ENCODE data around the gene CCDC13.
"Not testable (repeated sequence)": the region's sequence is repeated elsewhere in the genome, so short reads cannot be mapped to it uniquely, and the experiment has no call there.

The CCDC13 gene

GRCh38 chr3:42814246-42814645, 41.2 kb upstream of the CCDC13 start:
- Histone ChIP-seq H3K27me3 (ENCODE audit: insufficient read depth, poor library complexity, severe bottlenecking) (no peaks in the 10 kb centered on the region), H3K4me3 (replicated peaks; ENCODE audit: insufficient read depth, low read length) (no peak overlapping the region), H3K27ac (replicated peaks) (no peak overlapping the region)
- TF ChIP-seq, protein P1, sequence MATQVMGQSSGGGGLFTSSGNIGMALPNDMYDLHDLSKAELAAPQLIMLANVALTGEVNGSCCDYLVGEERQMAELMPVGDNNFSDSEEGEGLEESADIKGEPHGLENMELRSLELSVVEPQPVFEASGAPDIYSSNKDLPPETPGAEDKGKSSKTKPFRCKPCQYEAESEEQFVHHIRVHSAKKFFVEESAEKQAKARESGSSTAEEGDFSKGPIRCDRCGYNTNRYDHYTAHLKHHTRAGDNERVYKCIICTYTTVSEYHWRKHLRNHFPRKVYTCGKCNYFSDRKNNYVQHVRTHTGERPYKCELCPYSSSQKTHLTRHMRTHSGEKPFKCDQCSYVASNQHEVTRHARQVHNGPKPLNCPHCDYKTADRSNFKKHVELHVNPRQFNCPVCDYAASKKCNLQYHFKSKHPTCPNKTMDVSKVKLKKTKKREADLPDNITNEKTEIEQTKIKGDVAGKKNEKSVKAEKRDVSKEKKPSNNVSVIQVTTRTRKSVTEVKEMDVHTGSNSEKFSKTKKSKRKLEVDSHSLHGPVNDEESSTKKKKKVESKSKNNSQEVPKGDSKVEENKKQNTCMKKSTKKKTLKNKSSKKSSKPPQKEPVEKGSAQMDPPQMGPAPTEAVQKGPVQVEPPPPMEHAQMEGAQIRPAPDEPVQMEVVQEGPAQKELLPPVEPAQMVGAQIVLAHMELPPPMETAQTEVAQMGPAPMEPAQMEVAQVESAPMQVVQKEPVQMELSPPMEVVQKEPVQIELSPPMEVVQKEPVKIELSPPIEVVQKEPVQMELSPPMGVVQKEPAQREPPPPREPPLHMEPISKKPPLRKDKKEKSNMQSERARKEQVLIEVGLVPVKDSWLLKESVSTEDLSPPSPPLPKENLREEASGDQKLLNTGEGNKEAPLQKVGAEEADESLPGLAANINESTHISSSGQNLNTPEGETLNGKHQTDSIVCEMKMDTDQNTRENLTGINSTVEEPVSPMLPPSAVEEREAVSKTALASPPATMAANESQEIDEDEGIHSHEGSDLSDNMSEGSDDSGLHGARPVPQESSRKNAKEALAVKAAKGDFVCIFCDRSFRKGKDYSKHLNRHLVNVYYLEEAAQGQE (IDR thresholded peaks at IDR 0.05; ENCODE audit: insufficient replicate concordance, low read depth) = no peak
- no peak for TF ChIP-seq GABPA (IDR thresholded peaks at IDR 0.05; ENCODE audit: low read depth)
- TF ChIP-seq CTCF (IDR thresholded peaks at IDR 0.05; ENCODE audit: insufficient read depth, low read length) = no peak
- no peak for TF ChIP-seq SPI1 (IDR thresholded peaks at IDR 0.05; ENCODE audit: borderline replicate concordance, low read depth)
- no peak for TF ChIP-seq POLR2AphosphoS5 (IDR thresholded peaks at IDR 0.05; ENCODE audit: low read depth)
- DNase-seq (ENCODE audit: low read depth in 1 of 2, low spot score in 1 of 2) = no peak

- DNase-seq (ENCODE audit: low read depth in 1 of 2, low spot score in 1 of 2) = peak in 1 of 2 experiments; percentile 62
- not testable (repeated sequence) for H3K27ac ChIP-seq (replicated peaks); H3K27me3 ChIP-seq (ENCODE audit: insufficient read depth, poor library complexity, severe bottlenecking); H3K4me3 ChIP-seq (replicated peaks; ENCODE audit: insufficient read depth, low read length)
- TF ChIP-seq SPI1 (IDR thresholded peaks at IDR 0.05; ENCODE audit: borderline replicate concordance, low read depth) = peak; percentile 87
Observed at GRCh38 chr3:42811118-42811883, 38.2 kb upstream of the CCDC13 start.

DNA sequence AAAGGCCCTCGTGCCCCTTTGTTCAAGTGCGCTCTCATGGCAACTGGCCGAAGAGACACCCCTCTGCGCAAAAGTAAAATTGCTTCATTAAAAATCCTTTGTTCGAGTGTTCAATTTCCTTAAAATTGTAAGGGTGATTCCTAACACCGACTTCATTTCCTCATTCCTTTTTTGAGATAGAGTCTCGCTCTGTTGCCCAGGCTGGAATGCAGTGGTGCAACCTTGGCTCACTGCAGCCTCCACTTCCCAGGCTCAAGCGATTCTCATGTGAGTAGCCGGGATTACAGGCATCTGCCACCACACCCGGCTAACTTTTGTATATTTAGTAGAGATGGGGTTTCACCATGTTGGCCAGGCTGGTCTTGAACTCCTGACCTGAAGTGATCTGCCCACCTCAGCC, 37.7 kb upstream of the CCDC13 start:
- DNase-seq (ENCODE audit: low read depth in 1 of 2, low spot score in 1 of 2); H3K4me3 ChIP-seq (replicated peaks; ENCODE audit: insufficient read depth, low read length); H3K27me3 ChIP-seq (ENCODE audit: insufficient read depth, poor library complexity, severe bottlenecking); H3K27ac ChIP-seq (replicated peaks): not testable (repeated sequence)

GRCh38 chr3:42809202-42809601, 36.1 kb upstream of the CCDC13 start, which contains the start of gene ACKR2:
Gene ACKR2, plus strand, starts transcription at chr3:42809445. Its CDS starts 55,058 bp downstream, at chr3:42864503.
- no peak for DNase-seq (ENCODE audit: low read depth in 1 of 2, low spot score in 1 of 2)
- Histone ChIP-seq H3K27ac (replicated peaks) (no peak within 1 kb of the TSS), H3K4me3 (replicated peaks; ENCODE audit: insufficient read depth, low read length) (no peak within 1 kb of the TSS), H3K27me3 (ENCODE audit: insufficient read depth, poor library complexity, severe bottlenecking) (no peaks in the 10 kb centered on the region)
- TF ChIP-seq GABPA (IDR thresholded peaks at IDR 0.05; ENCODE audit: low read depth) = no peak
- TF ChIP-seq POLR2AphosphoS5 (IDR thresholded peaks at IDR 0.05; ENCODE audit: low read depth) = no peak

DNA sequence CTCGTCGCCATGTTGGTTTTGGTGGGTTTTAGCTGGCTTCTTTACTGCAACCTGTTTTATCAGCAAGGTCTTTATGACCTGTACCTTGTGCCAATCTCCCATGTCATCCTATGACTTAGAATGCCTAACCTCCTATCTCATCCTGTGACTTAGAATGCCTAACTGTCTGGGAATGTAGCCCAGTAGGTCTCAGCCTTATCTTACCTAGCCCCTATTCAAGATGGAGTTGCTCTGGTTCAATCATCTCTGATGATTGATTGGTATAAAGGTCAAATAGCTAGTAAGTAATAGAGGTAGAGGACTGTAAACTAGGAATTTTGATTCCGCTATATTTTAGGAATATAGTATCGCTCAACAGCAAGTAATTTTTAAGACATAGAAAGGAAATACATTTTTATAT, 34.9 kb upstream of the CCDC13 start:
- Histone ChIP-seq H3K27me3 (ENCODE audit: insufficient read depth, poor library complexity, severe bottlenecking) (no peaks in the 10 kb centered on the region), H3K27ac (replicated peaks) (no peak overlapping the region), H3K4me3 (replicated peaks; ENCODE audit: insufficient read depth, low read length) (no peak overlapping the region)
- DNase-seq (ENCODE audit: low read depth in 1 of 2, low spot score in 1 of 2) = no peak
- no peak for TF ChIP-seq SPI1 (IDR thresholded peaks at IDR 0.05; ENCODE audit: borderline replicate concordance, low read depth)
- TF ChIP-seq CTCF (IDR thresholded peaks at IDR 0.05; ENCODE audit: insufficient read depth, low read length) = no peak
- TF ChIP-seq POLR2AphosphoS5 (IDR thresholded peaks at IDR 0.05; ENCODE audit: low read depth) = no peak
- TF ChIP-seq GABPA (IDR thresholded peaks at IDR 0.05; ENCODE audit: low read depth) = no peak
- TF ChIP-seq, protein P1 (IDR thresholded peaks at IDR 0.05; ENCODE audit: insufficient replicate concordance, low read depth) = no peak
